HG03432 (cell line): ENCODE measurements around the gene UBE2G2.

Experiments used
- ATAC-seq: cut with Tn5 transposase; IDR thresholded peaks from one replicate; pipeline ENCODE4 v1.9.1; 2021; ENCODE audit warnings: mild to moderate bottlenecking, moderate library complexity; ENCODE audit not compliant: unreplicated experiment

Gene UBE2G2

GRCh38 chr21:44791993-44792392 lies 9.6 kb downstream of the UBE2G2 start:
- ATAC-seq = no peak

- ATAC-seq = no peak
Measured at GRCh38 chr21:44791246-44791645, 10.4 kb downstream of the UBE2G2 start.

GRCh38 chr21:44790368-44790767 lies 11.3 kb downstream of the UBE2G2 start:
- no peak for ATAC-seq

- ATAC-seq = no peak
Measured at GRCh38 chr21:44789880-44790279, 11.7 kb downstream of the UBE2G2 start.

GRCh38 chr21:44785620-44786335 lies 15.8 kb downstream of the UBE2G2 start:
- no peak for ATAC-seq

GRCh38 chr21:44784810-44785209 lies 16.8 kb downstream of the UBE2G2 start:
- ATAC-seq = no peak

- no peak for ATAC-seq
Measured at GRCh38 chr21:44783020-44783696, 18.5 kb downstream of the UBE2G2 start.

GRCh38 chr21:44780767-44781459 lies 20.7 kb downstream of the UBE2G2 start:
- ATAC-seq = no peak

GRCh38 chr21:44780137-44780502 lies 21.5 kb downstream of the UBE2G2 start:
- ATAC-seq = no peak

GRCh38 chr21:44779417-44780136 lies 22.0 kb downstream of the UBE2G2 start:
- ATAC-seq = no peak

GRCh38 chr21:44778983-44779382 lies 22.6 kb downstream of the UBE2G2 start:
- no peak for ATAC-seq

- ATAC-seq = no peak
Measured at GRCh38 chr21:44778499-44778911, 23.1 kb downstream of the UBE2G2 start.

GRCh38 chr21:44778094-44778493 lies 23.5 kb downstream of the UBE2G2 start:
- ATAC-seq = no peak

- ATAC-seq = no peak
Measured at GRCh38 chr21:44774972-44775371, 26.6 kb downstream of the UBE2G2 start.

GRCh38 chr21:44773291-44773932 lies 28.2 kb downstream of the UBE2G2 start:
- no peak for ATAC-seq

GRCh38 chr21:44771896-44772525 lies 29.6 kb downstream of the UBE2G2 start:
- ATAC-seq = no peak

GRCh38 chr21:44767834-44768831 lies 33.5 kb downstream of the UBE2G2 start:
- no peak for ATAC-seq

- no peak for ATAC-seq
Measured at GRCh38 chr21:44766818-44767354, 34.7 kb downstream of the UBE2G2 start.
